HEK293 (cell line): ENCODE data around the gene NUCKS1.

Experiments
- AEBP2 ChIP-seq: fragments of 450-650 bp; formaldehyde crosslinking; IDR thresholded peaks from 2 replicates; pipeline ENCODE4 v1.5.1; 2016; ENCODE audit warnings: missing biosample characterization, missing genetic modification characterization, borderline replicate concordance
- BCL11B ChIP-seq: fragments of 450-650 bp; formaldehyde crosslinking; IDR thresholded peaks from 2 replicates; pipeline ENCODE4 v1.5.1; 2016; ENCODE audit warnings: low read depth, missing biosample characterization, missing genetic modification characterization
- EGR2 ChIP-seq: fragments of 450-650 bp; formaldehyde crosslinking; IDR thresholded peaks from 2 replicates; pipeline ENCODE4 v1.5.1; 2016; ENCODE audit warnings: low read depth, missing biosample characterization, missing genetic modification characterization
- GFI1B ChIP-seq: fragments of 450-650 bp; formaldehyde crosslinking; IDR thresholded peaks from 2 replicates; pipeline ENCODE4 v1.5.1; 2016; ENCODE audit warnings: missing biosample characterization, missing genetic modification characterization
- HOXC10 ChIP-seq: sonication (generic); formaldehyde crosslinking; IDR thresholded peaks from 2 replicates; pipeline ENCODE4 v1.8.1; 2023; ENCODE audit warnings: mild to moderate bottlenecking, missing genetic modification reagents
- IKZF3 ChIP-seq: fragments of 450-650 bp; IDR thresholded peaks from 2 replicates; pipeline ENCODE4 v1.5.0; 2018; ENCODE audit warnings: missing biosample characterization, mild to moderate bottlenecking, missing genetic modification characterization, moderate library complexity
- KLF7 ChIP-seq: fragments of 450-650 bp; formaldehyde crosslinking; IDR thresholded peaks from 2 replicates; pipeline ENCODE4 v1.5.1; 2016; ENCODE audit warnings: missing biosample characterization, missing genetic modification characterization, borderline replicate concordance
- MYNN ChIP-seq: fragments of 450-650 bp; formaldehyde crosslinking; IDR thresholded peaks from 2 replicates; pipeline ENCODE4 v1.5.1; 2016; ENCODE audit warnings: missing biosample characterization, missing genetic modification characterization, borderline replicate concordance
- OSR2 ChIP-seq: fragments of 450-650 bp; formaldehyde crosslinking; IDR thresholded peaks from 2 replicates; pipeline ENCODE4 v1.5.1; 2016; ENCODE audit warnings: missing biosample characterization, missing genetic modification characterization
- OVOL3 ChIP-seq: fragments of 450-650 bp; formaldehyde crosslinking; IDR thresholded peaks from 2 replicates; pipeline ENCODE4 v1.5.1; 2016; ENCODE audit warnings: missing biosample characterization, missing genetic modification characterization
- SALL2 ChIP-seq: fragments of 450-650 bp; formaldehyde crosslinking; IDR thresholded peaks from 2 replicates; pipeline ENCODE4 v1.5.0; 2017; ENCODE audit warnings: missing biosample characterization, mild to moderate bottlenecking, missing genetic modification characterization, borderline replicate concordance
- SP7 ChIP-seq: fragments of 450-650 bp; formaldehyde crosslinking; IDR thresholded peaks from 2 replicates; pipeline ENCODE4 v1.5.1; 2016; ENCODE audit warnings: missing biosample characterization, missing genetic modification characterization
- ZBTB1 ChIP-seq: fragments of 450-650 bp; formaldehyde crosslinking; IDR thresholded peaks from 2 replicates; pipeline ENCODE4 v1.5.1; 2016; ENCODE audit warnings: missing biosample characterization, missing genetic modification characterization
- ZBTB17 ChIP-seq: fragments of 450-650 bp; formaldehyde crosslinking; IDR thresholded peaks from 2 replicates; pipeline ENCODE4 v1.5.1; 2016; ENCODE audit warnings: missing biosample characterization, missing genetic modification characterization
- ZBTB7A ChIP-seq: fragments of 450-650 bp; formaldehyde crosslinking; IDR thresholded peaks from 2 replicates; pipeline ENCODE4 v1.5.1; 2016; ENCODE audit warnings: low read depth, missing biosample characterization, missing genetic modification characterization
- ZFP3 ChIP-seq: fragments of 450-650 bp; formaldehyde crosslinking; IDR thresholded peaks from 2 replicates; pipeline ENCODE4 v1.5.1; 2016; ENCODE audit warnings: low read depth, missing biosample characterization, missing genetic modification characterization
- ZFP37 ChIP-seq: fragments of 450-650 bp; formaldehyde crosslinking; IDR thresholded peaks from 2 replicates; pipeline ENCODE4 v1.5.1; 2016; ENCODE audit warnings: missing biosample characterization, missing genetic modification characterization
- ZNF140 ChIP-seq: fragments of 450-650 bp; formaldehyde crosslinking; IDR thresholded peaks from 2 replicates; pipeline ENCODE4 v1.5.1; 2016; ENCODE audit warnings: missing biosample characterization, missing genetic modification characterization
- ZNF155 ChIP-seq: fragments of 450-650 bp; formaldehyde crosslinking; IDR thresholded peaks from 2 replicates; pipeline ENCODE4 v1.5.1; 2016; ENCODE audit warnings: missing biosample characterization, missing genetic modification characterization
- ZNF169 ChIP-seq: fragments of 450-650 bp; formaldehyde crosslinking; IDR thresholded peaks from 2 replicates; pipeline ENCODE4 v1.5.1; 2016; ENCODE audit warnings: missing biosample characterization, missing genetic modification characterization
- ZNF23 ChIP-seq: fragments of 450-650 bp; formaldehyde crosslinking; IDR thresholded peaks from 2 replicates; pipeline ENCODE4 v1.5.1; 2016; ENCODE audit warnings: missing biosample characterization, missing genetic modification characterization, borderline replicate concordance
- ZNF341 ChIP-seq: fragments of 450-650 bp; formaldehyde crosslinking; IDR thresholded peaks from 2 replicates; pipeline ENCODE4; 2016; ENCODE audit warnings: low read depth, missing biosample characterization, missing genetic modification characterization
- ZNF354C ChIP-seq: fragments of 450-650 bp; formaldehyde crosslinking; IDR thresholded peaks from 2 replicates; pipeline ENCODE4 v1.5.1; 2016; ENCODE audit warnings: missing biosample characterization, missing genetic modification characterization, low read depth, borderline replicate concordance
- ZNF449 ChIP-seq: fragments of 450-650 bp; formaldehyde crosslinking; IDR thresholded peaks from 2 replicates; pipeline ENCODE4 v1.5.1; 2017; ENCODE audit warnings: missing biosample characterization, mild to moderate bottlenecking, missing genetic modification characterization, moderate library complexity
- ZNF513 ChIP-seq: fragments of 450-650 bp; IDR thresholded peaks from 2 replicates; pipeline ENCODE4 v1.5.1; 2018; ENCODE audit warnings: missing biosample characterization, missing genetic modification characterization
- ZNF549 ChIP-seq: fragments of 450-650 bp; IDR thresholded peaks from 2 replicates; pipeline ENCODE4 v1.5.1; 2018; ENCODE audit warnings: missing biosample characterization, missing genetic modification characterization, mild to moderate bottlenecking, inconsistent platforms, moderate library complexity
- ZNF596 ChIP-seq: fragments of 450-650 bp; IDR thresholded peaks from 2 replicates; pipeline ENCODE4 v1.5.0; 2018; ENCODE audit warnings: missing biosample characterization, mild to moderate bottlenecking, missing genetic modification characterization, moderate library complexity
- ZNF660 ChIP-seq: fragments of 450-650 bp; IDR thresholded peaks from 2 replicates; pipeline ENCODE4 v1.5.1; 2018; ENCODE audit warnings: missing biosample characterization, mild to moderate bottlenecking, missing genetic modification characterization
- ZNF704 ChIP-seq: fragments of 450-650 bp; formaldehyde crosslinking; IDR thresholded peaks from 2 replicates; pipeline ENCODE4 v1.5.1; 2016; ENCODE audit warnings: missing biosample characterization, missing genetic modification characterization
- ZSCAN4 ChIP-seq: fragments of 450-650 bp; formaldehyde crosslinking; IDR thresholded peaks from 2 replicates; pipeline ENCODE4 v1.5.1; 2017; ENCODE audit warnings: missing biosample characterization, missing genetic modification characterization
- ZSCAN5A ChIP-seq: fragments of 450-650 bp; formaldehyde crosslinking; IDR thresholded peaks from 2 replicates; pipeline ENCODE4 v1.5.1; 2016; ENCODE audit warnings: missing biosample characterization, missing genetic modification characterization
- ZXDB ChIP-seq: fragments of 450-650 bp; formaldehyde crosslinking; IDR thresholded peaks from 2 replicates; pipeline ENCODE4 v1.5.1; 2016; ENCODE audit warnings: missing biosample characterization, missing genetic modification characterization

Gene NUCKS1

GRCh38 chr1:205749234-205750137, 496 bp downstream of the NUCKS1 start (continued):
- no peak for TF ChIP-seq ZNF449 (tag by site-specific recombination)
- TF ChIP-seq OVOL3 = no peak
- no peak for TF ChIP-seq MYNN
- no peak for TF ChIP-seq ZNF549 (tag by site-specific recombination)
- TF ChIP-seq ZNF155 (tag by site-specific recombination) = no peak
- TF ChIP-seq KLF7 (tag by site-specific recombination) = peak; percentile 57; the same call in 1 of the 2 replicates
- TF ChIP-seq SP7 = peak; percentile 71
- no peak for TF ChIP-seq ZNF513 (tag by site-specific recombination)
- TF ChIP-seq BCL11B (tag by site-specific recombination) = peak; percentile 57; the same call in 1 of the 2 replicates
- TF ChIP-seq GFI1B (tag by site-specific recombination) = no peak
- no peak for TF ChIP-seq ZSCAN4
- no peak for TF ChIP-seq ZNF704 (tag by site-specific recombination)
- TF ChIP-seq ZSCAN5A (tag by site-specific recombination) = no peak
- TF ChIP-seq ZFP37 (tag by site-specific recombination) = peak; percentile 43; the same call in 1 of the 2 replicates
- TF ChIP-seq ZNF596 = no peak; the same call in 1 of the 2 replicates
- no peak; the same call in 1 of the 2 replicates for TF ChIP-seq IKZF3 (tag by site-specific recombination)
- TF ChIP-seq AEBP2 (tag by site-specific recombination) = no peak
- TF ChIP-seq ZNF660 = peak; percentile 61; the same call in 1 of the 2 replicates
- 0 out of 2 replicates have a peak, but pooled peaks have one; percentile 68 for TF ChIP-seq ZBTB7A (tag by site-specific recombination)
- TF ChIP-seq EGR2 (tag by site-specific recombination) = peak; percentile 95
- TF ChIP-seq ZNF140 (tag by site-specific recombination) = no peak
- TF ChIP-seq ZBTB1 = peak; percentile 44; the same call in 1 of the 2 replicates
- TF ChIP-seq ZNF341 = peak; percentile 80
- peak; percentile 17; the same call in 1 of the 2 replicates for TF ChIP-seq OSR2
- no peak for TF ChIP-seq ZNF23 (tag by site-specific recombination)
- TF ChIP-seq ZNF169 (tag by site-specific recombination) = no peak
- TF ChIP-seq HOXC10 (CRISPR knock-in tag) = no peak
- TF ChIP-seq ZNF354C = no peak
- no peak; the same call in 1 of the 2 replicates for TF ChIP-seq ZBTB17 (tag by site-specific recombination)
- no peak for TF ChIP-seq ZFP3
- TF ChIP-seq ZXDB (tag by site-specific recombination) = peak; percentile 71
- no peak for TF ChIP-seq SALL2 (tag by site-specific recombination)
